Activated CD4-positive, alpha-beta T cell treated with anti-CD3 and anti-CD28 coated beads, Interleukin-2, Interleukin-6, amounts not matched to agents 100 ng/mL and 50 ng/mL, durations not matched to agents 16 hours and 8 hours (primary cell): ENCODE data around the gene UPF3A.
"Not testable (repeated sequence)": the region's sequence is repeated elsewhere in the genome, so short reads cannot be mapped to it uniquely, and the experiment has no call there.

Source experiments
- DNase-seq: peaks from one replicate; pipeline ENCODE4 v3.0.0-alpha.2; 2020

Gene UPF3A, protein sequence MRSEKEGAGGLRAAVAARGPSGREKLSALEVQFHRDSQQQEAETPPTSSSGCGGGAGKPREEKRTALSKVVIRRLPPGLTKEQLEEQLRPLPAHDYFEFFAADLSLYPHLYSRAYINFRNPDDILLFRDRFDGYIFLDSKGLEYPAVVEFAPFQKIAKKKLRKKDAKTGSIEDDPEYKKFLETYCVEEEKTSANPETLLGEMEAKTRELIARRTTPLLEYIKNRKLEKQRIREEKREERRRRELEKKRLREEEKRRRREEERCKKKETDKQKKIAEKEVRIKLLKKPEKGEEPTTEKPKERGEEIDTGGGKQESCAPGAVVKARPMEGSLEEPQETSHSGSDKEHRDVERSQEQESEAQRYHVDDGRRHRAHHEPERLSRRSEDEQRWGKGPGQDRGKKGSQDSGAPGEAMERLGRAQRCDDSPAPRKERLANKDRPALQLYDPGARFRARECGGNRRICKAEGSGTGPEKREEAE

DNA sequence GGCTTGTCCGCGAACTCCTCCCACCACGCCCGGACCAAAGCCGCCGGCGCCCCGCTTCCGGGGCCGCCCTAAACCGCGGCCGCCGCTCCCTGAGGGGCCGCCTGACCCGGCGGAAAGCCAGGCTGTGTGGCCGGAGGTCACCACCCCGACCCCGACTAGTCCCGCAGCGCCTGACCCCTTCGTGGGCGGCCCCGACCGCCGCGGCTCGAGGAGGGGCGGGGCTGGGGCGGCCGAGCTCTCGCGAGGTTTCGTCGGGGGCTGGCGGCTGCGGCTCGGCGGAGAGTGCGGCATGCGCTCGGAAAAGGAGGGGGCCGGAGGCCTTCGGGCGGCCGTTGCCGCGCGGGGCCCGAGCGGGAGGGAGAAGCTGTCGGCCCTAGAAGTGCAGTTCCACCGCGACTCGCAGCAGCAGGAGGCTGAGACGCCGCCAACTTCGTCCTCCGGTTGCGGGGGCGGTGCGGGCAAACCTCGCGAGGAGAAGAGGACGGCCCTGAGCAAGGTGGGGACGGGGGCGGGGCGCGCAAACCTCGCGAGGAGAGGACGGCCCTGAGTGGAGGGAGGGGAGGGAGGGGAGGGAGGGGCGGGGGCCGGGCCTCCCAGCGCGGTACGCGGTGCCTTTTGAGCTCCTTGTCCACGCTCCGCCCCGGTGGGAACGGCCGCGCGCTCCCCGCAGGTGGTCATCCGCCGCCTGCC, at the start of gene UPF3A:
TSS of gene UPF3A (plus strand) at position 251 of the 690 bp plus-strand sequence. CDS start at position 290, 39 bp downstream.
- DNase-seq = peak; percentile 93

DNA sequence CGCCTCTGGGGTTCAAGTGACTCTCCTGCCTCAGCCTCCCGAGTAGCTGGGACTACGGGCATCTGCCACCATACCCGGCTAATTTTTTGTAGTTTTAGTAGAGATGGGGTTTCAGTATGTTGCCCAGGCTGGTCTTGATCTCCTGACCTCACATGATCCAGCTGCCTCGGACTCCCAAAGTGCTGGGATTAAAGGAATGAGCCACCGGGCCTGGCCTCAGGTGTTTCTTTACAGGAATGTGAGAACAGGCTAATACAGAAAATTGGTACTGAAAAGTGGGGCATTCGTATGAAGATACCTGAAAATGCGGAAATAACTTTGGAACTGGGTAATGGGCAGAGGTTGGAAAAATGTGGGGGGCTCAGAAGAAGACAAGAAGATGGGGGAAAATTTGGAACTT, 49.5 kb upstream of the UPF3A start:
- DNase-seq = no peak

DNA sequence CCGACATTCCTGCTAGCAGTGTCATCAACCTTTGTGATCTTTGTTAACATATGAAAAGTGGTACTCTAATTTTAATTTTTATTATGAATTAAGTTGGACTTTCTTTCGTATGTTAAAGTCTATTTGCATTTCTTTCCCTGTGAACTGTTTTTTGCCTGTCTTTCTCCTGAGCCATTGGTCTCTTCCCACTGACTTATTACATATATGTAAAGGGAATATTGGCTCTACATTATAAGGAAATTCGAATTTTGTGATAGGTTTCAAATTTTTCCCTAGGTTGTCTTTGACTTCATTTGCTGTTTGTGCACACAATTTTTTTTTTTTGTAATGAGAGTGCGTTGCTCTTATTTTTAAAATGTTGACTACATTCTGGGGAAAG, 47.1 kb upstream of the UPF3A start:
- DNase-seq = no peak

DNA sequence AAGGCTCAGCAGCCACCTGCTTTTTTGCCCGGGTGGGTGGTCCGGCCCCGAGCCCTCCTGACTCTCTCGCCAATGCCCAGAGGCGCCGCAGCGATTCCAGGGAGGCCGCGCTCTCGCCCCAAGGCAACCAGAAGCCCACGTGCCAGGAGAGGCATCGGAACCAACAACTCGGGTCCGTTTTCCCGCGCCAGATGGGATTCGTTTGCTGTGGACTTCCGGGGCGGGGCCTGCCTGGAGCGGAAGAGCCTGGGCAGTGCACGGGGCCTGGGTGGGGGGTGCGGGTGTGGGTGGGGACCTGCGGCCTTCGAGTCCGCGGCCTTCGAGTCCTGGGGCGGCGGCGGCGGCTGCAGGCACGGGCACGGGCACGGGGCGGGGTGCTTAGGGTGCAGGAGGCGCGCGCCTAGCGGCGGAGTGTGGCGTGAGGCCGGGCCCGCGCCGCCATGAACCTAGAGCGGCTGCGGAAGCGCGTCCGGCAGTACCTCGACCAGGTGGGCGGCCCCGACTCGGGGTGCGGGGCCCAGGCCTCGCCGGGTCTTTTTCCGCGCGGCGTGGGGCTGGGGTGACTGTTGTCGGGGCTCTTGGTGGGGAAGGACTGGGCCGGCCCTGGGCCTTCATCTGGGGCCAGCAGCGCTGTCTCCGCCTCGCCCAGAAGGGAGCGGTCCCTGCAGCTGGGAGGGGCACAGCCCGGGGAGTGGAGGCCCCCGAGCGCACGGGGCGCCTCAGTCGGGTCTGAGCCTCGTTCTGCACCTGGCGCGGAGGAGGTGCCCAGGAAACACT, 46.6 kb upstream of the UPF3A start, which contains the start of gene CDC16:
TSS of gene CDC16 (plus strand) at position 253 of the 777 bp plus-strand sequence. CDS start at position 441, 188 bp downstream.
- DNase-seq = peak; percentile 95

DNA sequence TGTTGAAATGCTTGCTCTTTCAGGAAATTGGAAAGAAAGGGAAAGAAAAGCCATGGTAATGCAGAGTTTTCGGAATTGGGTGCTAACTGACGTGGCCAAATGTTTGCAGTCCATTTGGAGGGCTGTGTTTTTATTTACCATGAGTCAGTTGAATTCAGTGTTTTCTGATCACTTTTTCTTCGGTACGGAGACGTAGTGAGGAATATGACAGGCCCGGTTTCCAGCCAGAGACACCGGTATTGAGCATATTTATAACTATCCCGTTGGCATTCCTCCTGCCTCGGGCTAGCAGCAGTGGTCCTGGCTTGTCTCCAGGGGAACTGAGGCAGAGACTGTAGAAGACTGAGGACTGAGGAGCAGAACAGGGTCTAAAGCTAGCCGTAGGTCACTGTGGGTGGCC, 45.7 kb upstream of the UPF3A start:
- no peak for DNase-seq

DNA sequence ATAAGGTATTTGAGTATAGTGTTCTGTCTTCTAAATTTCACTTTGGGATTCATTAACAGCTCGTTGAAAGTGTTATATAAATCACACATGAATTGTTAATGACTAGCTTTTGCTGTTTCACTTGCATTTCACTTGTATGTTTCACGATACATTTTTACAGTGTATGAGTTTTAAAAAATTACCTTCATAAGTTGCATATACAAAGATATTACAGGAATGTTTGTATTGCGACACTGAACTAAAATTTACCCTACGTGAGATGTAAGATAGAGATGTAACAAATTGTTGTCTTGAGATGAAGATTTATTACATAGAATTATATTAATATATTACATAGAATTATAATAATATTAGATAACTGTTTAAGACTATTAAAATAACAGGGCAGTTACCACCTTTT, 45.2 kb upstream of the UPF3A start:
- DNase-seq = no peak

DNA sequence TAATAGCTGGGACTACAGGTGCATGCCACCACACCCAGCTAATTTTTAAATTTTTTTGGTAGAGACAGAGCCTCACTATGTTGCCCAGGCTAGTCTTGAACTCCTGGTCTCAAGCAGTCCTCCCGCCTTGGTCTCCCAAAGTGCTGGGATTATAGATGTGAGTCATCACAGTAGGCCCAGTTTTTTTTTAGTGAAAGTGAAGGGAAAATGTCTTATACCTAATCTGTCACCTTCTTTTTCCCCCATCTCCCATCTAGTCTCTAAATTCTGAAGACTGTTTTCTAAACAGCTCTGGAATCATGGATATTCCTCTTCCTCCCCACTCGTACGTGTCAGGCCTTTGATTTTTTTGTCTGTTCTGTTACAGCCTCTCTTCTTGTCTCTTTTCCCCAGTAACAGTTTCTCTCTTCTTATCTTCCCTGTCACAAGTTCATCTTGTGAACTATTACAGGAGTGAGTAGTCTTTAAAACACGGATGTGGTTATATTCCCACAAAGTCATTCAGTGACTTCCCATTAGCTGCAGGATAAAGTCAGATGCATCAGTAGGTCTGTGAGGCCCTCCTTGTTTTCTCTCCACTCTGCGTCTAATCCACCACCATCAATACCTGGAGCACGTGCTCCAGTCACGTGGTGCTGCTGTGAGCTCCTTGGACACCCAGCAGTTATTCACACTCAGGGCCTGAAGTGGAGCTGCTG, 43.8 kb upstream of the UPF3A start:
- no peak for DNase-seq

DNA sequence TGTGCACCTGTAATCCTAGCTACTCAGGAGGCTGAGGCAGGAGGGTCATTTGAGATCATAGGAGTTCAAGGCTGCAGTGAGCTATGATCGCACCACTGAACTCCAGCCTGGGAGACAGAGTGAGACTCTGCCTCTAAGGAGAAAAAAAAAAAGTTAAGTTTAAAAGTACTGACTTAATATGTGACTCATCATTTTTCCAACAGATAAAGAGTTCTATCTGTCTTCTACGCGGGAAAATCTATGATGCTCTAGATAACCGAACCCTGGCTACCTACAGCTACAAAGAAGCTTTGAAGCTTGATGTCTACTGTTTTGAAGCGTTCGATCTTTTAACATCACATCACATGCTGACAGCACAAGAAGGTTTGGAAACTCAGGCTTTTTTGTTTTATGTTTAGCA, 39.5 kb upstream of the UPF3A start:
- DNase-seq = no peak

DNA sequence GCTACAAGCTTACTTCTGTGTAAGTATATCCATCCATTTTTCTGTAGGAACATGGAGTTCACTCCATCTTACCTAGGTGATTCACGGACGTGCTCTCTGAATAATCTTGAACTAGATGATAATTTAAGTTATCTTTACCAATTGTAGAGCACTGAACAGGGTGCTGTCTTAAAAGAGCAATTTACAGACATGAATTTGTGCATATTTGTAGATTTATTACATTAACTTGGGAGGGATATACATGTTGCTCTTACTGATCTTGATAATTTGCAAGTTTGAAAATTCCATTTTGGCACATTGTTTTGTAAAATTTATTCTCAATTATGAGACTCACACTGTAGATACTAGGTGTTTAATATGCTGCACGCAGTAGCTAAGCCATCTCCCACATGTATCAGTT, 37.4 kb upstream of the UPF3A start:
- no peak for DNase-seq

DNA sequence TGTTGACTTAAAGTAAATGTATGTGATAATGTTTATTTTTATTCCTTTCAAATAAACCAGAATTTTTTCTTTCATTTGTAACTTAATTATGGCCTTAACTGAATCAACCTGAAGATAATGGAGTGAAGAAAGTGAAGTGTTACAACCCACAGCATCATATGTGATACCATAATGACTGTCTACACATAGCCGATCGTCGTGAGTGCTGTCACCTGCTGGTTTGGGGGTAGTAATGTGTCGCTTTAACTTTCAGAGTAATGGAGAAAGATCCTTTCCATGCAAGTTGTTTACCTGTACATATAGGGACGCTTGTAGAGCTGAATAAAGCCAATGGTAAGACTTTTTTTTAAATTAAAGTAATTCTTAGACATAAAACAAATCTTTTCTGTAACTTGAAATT, 36.8 kb upstream of the UPF3A start:
- DNase-seq = no peak

DNA sequence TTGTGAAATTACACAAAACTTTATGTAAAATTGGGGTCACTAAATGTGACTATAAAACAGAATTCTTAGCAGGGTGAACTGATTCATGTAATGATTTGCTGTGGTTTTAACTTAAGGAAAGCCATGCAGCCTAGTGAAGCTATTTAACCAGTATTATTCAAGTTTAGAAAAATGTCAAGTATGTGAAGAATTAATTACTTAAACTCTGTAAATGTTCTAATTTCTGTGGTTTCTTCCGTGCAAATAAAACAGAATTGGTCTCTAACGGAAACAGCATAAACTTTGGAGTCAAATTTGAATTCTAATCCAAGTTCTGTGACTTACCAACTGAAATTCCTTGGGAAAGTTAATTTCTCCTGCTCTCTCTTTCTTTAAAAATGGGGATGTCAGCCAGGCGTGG, 33.4 kb upstream of the UPF3A start:
- DNase-seq = no peak

DNA sequence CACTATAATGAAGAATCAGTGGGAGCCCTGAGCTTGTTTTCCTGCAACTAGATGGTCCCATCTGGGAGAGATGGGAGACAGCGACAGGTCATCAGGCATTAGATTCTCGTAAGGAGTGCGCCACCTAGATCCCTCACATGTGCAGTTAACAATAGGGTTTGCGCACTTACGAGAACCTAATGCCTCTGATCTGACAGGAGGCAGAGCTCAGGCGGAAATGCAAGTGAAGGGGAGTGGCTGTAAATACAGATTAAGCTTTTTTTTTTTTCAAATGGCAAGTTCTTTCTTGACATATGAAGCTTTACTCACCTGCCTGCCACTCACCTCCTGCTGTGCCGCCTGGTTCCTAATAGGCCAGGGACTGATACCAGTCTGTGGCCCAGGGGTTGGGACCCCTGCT, 32.3 kb upstream of the UPF3A start:
- DNase-seq = no peak

DNA sequence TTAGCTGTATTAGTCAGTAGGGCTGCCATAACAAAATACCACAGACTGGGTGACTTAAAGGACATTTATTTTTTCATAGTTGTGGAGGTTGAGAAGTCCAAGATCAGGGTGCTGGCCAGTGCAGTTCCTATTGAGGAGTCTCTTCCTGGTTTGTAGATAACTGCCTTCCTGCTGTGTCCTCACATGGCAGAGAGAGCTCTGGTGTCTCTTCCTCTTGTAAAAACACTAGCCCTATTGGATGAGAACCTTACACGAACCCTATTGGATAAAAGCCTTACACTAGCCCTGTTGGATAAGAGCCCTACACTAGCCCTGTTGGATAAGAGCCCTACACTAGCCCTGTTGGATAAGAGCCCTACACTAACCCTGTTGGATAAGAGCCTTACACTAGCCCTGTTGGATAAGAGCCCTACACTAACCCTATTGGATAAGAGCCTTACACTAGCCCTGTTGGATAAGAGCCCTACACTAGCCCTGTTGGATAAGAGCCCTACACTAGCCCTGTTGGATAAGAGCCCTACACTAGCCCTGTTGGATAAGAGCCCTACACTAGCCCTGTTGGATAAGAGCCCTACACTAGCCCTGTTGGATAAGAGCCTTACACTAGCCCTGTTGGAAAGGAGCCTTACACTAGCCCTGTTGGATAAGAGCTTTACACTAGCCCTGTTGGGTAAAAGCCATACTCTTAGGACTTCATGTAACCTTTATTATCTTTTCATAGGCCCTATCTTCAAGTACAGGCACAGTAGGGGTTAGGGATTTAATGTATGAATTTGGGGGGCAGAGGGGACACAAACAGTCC, 29.6 kb upstream of the UPF3A start:
- not testable (repeated sequence) for DNase-seq

DNA sequence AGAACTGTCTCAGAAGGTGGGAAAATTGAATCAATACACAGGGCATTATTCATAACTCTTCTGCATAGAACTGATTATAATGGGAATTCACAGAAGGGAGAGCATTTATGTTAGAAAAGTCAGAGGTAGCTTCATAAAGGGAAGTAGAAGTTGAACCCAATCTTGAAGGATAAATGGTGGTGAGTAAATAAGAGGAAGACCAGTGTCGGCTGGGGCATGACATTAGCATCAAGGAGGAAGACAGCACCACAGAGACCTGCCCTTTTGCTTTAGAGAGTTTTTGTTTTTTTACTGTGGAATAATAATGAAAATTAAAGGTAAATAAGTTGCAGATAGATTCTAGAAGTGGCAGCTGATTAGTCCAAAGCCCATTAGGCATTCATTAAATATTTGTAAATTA, 24.9 kb upstream of the UPF3A start:
- no peak for DNase-seq

DNA sequence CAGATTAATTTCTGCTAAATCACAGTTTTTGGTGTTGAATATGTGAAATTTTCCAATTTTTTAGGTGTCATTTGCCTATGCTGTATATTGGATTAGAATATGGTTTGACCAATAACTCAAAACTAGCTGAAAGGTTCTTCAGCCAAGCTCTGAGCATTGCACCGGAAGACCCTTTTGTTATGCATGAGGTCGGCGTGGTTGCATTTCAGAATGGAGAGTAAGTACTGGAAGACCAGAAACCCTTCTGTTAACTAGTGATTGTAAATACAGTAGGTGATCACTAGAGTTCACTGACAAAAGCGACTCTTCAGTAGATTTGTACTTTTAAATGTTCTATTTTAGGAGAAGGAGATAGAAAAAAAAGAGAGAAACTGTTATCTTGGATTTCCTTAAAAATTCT, 24.4 kb upstream of the UPF3A start:
- no peak for DNase-seq

DNA sequence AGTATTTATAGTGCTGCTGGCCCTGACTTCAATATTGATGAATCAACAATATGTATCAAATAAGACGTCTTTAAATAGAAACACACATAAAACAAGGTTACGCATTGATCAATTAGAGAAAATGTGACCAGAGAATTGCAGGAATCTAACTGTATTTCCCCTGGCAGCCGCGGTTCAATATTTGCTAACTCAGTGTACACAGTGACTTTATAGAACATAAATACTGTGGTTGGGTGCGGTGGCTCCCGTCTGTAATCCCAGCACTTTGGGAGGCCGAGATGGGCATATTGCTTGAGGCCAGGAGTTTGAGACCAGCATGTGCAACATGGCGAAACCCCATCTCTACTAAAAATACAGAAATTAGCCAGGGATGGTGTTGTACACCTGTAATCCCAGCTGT, 22.8 kb upstream of the UPF3A start:
- no peak for DNase-seq

DNA sequence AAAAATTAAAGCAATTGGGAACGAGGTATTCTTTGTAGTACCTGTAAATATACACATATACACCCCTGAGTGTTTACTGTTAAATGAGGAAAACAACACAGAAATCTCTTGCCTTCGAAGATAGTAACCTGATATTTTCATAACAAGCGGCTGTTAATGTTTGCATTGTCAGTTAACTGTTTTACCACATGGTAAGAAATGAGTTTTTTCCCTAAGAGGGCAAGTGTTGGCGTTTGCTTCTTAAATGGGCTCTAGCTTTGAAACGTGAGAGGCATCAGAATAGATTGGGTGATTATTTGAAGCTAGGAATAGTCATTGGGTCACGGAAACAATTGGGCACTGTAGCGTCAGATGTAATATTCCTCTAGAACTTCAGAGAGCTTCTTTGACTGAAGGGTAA, 22.0 kb upstream of the UPF3A start:
- no peak for DNase-seq

DNA sequence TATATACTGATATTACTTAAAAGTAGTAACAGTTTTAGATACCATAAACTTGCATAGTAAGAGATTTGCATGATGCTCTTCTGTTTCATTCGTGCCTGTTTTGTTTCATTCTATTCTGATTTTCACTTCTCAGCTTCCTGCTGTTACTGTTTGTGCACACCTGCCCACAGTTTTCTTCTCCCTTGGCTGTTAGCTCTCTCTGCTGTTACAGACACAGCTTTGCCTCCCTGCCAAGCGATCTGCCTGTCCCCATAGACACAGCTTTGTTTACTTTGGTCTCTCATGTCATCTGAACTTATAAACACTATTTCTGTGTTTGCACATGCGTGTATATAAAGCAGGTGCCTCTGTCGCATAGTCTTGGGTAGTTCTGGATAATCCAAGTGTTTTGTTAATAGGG, 21.4 kb upstream of the UPF3A start:
- no peak for DNase-seq

DNA sequence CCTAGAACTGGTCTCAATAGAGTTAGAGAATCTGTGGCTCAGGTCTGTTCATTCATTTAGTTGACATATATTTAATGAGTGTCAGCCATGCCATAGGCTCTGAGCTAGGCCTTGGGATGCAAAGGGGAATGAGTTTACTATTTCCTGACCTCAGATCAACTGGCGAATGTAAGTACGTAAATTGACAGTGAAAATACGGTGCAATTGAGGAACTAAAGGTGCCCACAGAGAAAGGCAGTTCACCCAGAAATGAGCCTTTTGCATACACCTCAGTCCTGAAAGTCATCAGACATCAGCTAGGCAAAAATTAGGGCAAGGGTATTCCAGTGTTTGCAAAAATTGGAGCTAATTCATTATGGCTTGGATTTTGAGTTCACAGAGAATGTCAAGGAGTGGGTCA, 20.6 kb upstream of the UPF3A start:
- DNase-seq = no peak

DNA sequence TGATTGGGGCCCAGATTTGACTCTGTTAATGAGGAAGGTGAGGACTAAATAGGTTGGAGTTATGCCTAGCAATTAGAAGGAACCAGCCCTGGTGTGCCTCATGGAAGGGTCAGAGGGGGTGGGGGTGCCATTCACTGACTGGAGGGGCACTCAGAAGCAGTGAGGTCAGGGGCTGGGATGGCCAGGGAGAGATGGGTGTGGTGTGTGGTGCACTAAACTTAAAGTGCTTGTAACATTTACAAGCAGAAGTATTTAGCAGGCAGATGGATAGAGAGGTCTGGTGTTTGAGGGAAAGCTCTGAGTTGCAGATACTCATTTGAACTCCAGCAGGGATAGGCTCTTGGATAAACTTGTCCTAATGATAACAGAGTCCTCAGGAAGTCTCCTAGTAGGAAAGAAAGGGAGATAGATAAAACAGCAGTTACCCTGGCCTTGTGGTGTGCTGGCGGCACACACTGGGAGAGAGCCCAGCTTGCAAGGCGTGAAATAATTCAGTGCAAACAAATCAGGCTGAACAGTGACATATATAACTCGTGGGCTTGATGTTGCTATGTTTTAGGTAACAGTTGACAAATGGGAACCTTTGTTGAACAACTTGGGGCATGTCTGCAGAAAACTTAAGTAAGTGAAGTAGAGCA, 20.0 kb upstream of the UPF3A start:
- no peak for DNase-seq

DNA sequence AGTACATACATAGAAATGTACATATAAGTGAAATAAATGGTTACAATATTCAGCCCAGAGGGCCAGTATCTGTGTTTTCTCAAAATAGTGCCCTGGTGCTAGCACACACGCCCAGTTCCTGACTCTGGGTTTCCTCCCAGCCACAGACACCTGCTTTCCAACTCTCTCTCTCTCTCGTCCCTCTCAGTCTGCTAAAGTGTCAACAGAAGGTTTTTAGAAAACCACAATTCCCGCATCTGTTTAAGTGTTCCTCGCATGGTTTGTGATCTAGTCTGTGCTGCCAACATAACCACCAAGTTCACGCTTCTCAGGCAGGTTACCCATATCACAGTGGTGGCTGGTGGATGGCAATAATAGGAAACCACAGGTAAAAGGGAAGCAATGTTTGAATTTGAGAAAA, 17.8 kb upstream of the UPF3A start:
- DNase-seq = peak; percentile 23

DNA sequence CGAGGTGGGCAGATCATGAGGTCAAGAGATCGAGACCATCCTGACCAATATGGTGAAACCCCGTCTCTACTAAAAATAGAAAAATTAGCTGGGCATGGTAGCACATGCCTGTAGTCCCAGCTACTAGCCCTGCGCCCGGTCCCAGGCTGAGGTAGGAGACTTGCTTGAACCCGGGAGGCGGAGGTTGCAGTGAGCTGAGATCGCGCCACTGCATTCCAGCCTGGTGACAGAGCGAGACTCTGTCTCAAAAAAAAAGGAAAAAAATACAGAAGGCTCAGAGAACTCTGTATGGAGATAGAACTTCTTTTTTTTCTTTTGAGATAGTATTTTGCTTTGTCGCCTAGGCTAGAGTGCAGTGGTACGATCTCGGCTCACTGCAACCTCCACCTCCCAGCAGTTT, 17.1 kb upstream of the UPF3A start:
- not testable (repeated sequence) for DNase-seq
